Hematopoietic multipotent progenitor cell treated with erythropoietin and hydrocortisone succinate and interleukin-3 and kit ligand, for 6 days (in vitro differentiated cells): ENCODE measurements around the gene HERC2.
A peak's percentile ranks its signal among the peaks of the same experiment; 100 is the strongest.
"Not testable (repeated sequence)": the region's sequence is repeated elsewhere in the genome, so short reads cannot be mapped to it uniquely, and the experiment has no call there.

ENCODE experiments used
- DNase-seq: peaks from one replicate; pipeline ENCODE4 v3.0.0-alpha.2; 2015

The HERC2 gene

DNA sequence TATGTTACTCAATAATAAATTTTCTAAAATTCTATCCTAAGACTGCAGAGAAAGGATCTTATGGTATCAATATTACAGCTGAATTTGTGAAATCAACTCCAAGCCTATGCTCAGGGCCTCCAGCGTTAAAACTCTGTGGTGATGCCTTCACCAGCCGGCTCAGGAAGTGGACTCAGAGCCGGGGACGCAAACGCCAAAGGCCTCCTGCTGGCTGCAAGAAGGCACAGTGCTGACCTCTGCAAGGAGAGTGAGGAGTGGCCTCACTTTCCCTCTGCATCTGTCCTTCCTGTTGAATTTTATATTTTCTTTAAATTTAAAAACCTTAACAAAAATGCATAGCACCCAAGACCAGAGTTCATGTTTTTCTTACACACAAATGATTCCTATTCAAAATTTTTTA, 48.5 kb downstream of the HERC2 start:
- DNase-seq, result no peak

GRCh38 chr15:28272587-28272986, 49.4 kb downstream of the HERC2 start:
- no peak for DNase-seq

GRCh38 chr15:28271697-28272260, 50.2 kb downstream of the HERC2 start:
- DNase-seq, result no peak

- no peak for DNase-seq
These were observed 52.9 kb downstream of the HERC2 start for GRCh38 chr15:28269097-28269496.

DNA sequence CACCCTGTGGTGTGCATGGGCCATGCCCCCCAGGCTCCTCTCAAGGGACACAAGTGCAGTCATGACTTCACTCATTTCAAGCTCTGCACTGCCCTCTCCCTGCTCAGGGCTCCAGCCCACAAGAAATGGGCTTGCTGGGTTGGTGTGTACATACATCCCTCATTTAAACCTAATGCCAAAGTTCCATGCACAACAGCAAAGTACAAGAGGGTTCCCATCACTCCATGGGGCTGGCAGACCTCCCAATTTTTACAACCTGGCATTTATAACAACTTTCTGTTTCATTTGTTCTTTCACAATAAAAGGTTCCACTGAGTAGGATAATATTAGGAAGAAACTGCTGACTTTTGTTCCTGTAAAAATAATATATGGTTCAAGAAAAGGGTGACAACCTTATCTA, 54.3 kb downstream of the HERC2 start:
- DNase-seq, result no peak

DNA sequence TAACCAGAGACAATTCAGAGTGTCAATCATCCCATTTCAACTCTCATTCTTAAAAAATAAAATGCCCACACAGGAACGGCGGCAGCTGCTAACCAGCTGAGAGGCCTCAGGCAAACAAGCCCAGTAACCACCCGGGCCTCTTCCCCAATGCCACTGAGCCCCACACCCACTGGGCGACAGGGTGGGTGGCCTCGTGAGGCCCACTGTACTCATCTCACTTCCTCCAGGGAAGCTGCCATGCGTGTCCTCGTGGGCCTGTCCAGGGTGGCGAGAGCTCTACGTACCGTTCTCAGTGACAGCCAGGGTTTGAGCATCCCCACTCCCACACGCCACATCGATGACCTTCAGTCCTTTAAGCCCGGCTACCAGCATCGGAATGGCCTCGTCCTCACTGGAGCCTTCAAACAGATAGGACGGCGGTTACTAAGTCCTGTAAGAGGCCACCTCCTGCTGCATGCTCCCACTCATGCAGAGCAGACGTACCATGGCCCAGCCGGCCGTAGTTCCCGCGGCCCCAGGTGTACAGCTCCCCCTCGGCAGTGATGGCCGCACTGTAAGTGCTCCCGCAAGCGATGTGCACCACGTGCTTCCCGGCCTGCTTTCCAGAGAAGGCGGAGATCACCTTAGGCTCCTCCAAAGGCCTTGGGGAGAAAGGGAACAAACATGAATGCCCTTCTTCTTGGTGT, 56.5 kb downstream of the HERC2 start:
- no peak for DNase-seq

- DNase-seq, result no peak
These were observed 57.8 kb downstream of the HERC2 start for GRCh38 chr15:28264166-28264565.

GRCh38 chr15:28262438-28262837, 59.5 kb downstream of the HERC2 start:
- no peak for DNase-seq

- no peak for DNase-seq
These were observed 61.3 kb downstream of the HERC2 start for GRCh38 chr15:28260722-28261121.

DNA sequence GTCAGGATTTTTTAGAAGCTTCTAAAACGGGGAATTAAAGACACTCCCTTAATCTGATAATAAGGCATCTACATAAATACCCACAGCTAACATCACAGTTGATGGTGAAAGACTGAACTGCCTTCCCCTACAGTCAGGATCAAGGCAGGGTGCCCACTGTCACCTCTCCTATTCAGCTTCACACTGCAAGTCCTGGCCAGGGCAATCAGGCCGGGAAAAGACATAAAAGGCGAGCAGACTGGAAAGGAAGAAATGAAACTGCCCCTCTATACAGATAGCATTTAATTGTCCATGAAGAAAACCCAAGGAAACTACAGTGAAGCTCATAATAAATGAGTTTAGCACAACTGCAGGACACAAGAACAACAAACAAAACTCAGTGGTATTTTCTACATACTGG, 61.7 kb downstream of the HERC2 start:
- DNase-seq, result no peak

- DNase-seq, result no peak
These were observed 66.0 kb downstream of the HERC2 start for GRCh38 chr15:28255965-28256364.

- DNase-seq, result no peak
These were observed 69.1 kb downstream of the HERC2 start for GRCh38 chr15:28252831-28253230.

DNA sequence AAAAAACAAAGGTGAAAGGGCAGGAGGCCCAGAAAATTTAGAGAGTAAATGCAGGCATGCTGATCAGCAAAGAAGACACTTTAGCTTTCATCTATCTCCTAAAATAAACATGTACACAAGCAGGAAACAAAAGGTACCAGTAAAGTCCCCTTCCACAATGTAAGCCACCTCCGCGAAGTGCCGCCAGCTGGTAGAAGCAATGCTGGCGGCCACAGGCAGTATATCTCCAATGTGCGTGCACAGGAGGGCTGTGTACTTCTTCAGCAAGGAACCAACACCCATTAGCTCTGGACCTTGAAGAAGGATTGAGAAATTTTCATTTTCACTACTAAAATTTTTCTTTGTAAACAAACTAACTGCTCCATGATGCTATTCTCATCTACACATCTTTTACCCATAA, 75.4 kb downstream of the HERC2 start:
- no peak for DNase-seq

DNA sequence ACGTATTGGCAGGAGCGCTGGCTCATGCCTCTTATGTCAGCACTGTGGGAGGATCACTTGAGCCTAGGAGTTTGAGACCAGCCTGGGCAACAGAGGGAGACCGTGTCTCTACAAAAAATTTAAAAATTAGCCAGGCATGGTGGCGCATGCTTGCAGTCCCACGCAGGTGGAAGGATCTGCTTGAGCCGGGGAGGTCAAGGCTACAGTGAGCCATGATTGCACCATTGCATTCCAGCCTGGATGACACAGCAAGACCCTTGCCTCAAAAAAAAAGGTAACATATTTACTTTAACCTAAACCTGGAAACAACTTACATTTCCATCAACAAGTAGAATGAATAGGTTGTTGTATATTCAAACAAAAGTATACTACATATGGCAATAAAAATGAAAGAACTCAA, 78.1 kb downstream of the HERC2 start:
- no peak for DNase-seq

DNA sequence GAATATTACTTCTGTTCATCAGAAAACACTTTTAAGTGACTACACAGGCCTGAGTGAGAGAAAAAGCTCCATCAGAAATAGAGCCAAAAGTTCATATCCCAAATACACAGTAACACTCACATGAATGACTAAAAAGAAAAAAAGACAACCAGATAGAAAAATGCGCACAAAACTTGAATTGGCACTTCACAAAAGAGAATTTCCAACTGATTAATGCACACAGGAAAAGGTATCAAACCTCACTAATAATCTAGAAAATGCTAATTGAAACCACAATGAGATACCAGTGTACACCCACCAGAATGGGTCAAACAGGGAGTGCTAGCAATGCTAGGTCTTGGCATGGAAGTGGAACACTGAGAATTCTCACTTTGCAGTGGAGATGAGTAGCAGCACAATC, 78.6 kb downstream of the HERC2 start:
- no peak for DNase-seq

DNA sequence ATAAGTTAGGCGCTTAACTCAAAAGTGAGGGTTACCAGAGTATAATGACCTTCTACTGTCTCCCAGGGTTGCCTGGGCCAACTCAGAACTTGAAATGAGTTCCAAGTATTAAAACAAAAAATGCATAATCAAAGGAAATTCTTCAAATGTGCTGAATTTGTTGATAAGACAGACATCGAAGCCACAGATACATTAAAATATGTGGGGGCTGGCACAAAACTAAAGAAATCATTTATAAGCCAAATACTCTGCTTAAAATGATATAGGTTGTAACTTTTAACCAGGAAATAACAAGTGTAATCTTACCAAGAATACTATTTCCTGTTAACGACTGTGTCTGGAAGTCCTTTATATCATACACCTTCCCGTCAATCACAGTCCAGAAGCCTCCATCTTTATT, 83.7 kb downstream of the HERC2 start:
- DNase-seq, result not testable (repeated sequence)

DNA sequence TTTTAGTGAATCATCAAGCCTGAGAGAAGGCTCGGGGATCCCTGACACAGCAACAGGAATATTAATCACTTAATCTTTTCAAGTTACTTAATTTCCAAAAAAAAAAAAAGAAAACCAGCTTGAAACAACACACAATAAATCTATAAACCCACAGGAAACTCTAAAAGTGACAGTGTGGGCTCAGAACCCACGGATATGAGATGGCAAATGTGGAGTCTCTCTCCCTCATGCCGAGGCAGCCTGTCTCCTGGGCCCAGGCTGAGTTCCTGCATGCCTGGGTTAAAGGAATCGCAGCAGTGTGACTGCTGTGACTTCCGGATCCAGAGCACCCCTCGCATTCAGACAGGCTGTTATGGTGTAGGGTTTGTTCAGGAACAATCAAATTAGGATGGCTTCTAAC, 90.2 kb downstream of the HERC2 start:
- not testable (repeated sequence) for DNase-seq

- not testable (repeated sequence) for DNase-seq
These were observed 90.6 kb downstream of the HERC2 start for GRCh38 chr15:28231336-28231735.

DNA sequence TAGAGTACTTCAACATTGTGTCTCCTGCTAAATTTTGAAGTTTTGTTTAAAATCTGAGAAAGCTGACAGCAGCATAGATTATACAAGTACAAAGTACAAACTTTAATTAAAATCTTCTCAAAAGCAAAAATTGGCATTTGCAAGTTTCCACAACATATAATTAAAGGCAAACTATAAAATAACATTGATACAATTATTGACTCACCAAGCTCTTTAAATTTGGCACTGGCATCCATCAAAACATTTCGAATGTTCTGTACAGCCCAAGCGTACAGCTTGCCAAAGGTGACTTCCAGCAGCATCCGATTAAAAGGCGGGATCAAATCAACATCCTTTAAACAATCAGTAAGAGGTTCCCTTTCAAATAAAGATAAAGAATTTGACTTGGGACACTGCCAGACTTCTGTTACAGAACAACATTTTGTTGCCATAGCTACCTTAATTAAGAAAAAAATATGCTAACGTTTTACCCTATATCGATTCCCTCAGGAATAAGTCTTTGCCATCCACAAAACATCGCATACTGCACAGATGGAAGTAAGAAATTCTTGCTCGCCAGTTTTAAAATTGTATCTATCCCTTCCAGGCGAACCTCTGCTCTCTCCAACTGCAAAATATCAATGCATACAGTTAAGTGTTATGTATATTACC, 92.9 kb downstream of the HERC2 start:
- DNase-seq, result not testable (repeated sequence)

DNA sequence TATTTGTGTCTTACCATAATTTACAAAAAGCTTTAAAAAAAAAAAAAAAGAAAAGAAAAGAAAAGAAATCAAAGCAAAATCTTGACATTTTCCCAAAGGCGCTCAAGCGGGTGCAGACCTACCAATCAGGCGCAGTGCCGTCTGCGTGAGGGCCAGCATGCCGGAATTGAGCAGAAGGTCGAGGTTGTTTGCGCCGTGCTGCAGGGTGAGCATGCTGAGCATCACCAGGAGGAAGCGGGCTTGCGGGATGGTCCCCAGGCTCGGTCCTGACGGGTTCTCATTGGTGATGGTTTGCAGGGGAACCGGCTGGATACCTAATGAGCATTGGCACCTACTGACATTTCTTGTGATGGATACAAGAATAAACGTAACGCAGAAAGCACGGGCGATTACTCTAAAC, 93.9 kb downstream of the HERC2 start:
- DNase-seq, result no peak

DNA sequence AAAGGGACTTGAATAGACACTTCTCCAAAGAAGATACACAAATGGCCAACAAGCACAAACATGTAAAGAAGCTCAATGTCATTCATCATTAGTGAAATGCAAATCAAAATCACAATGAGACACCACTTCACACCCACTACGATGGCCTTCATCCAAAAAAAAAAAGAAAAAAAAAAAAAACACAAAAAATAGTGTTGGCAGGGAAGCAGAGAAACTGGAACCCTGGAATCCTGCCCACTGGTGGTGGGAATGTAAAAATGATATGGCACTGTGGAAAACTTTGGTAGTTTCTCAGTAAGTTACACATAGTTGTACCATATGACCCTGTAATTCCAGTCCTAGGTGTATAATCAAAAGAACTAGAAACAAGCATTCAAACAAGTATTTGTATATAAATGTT, 94.7 kb downstream of the HERC2 start:
- peak; percentile 5 for DNase-seq

DNA sequence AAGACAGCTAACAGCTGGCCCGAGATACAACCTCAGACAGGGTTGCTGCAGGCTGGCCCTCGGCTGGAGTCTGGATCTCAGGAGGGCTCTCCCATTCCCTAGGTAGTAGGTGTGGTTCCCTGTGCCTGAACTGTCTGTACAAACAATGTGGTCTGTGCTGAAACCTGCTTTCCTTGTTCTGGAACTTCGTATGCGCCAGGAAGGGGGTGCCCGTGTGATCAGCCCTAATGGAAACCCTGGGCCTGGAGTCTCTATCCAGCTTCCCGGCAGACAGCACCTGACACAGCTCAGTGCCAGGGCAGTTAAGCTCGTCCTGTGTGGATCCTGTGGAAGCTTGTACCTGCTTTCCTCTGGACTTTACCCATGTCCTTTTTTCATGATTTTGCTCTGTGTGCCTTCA, 99.4 kb downstream of the HERC2 start:
- not testable (repeated sequence) for DNase-seq

DNA sequence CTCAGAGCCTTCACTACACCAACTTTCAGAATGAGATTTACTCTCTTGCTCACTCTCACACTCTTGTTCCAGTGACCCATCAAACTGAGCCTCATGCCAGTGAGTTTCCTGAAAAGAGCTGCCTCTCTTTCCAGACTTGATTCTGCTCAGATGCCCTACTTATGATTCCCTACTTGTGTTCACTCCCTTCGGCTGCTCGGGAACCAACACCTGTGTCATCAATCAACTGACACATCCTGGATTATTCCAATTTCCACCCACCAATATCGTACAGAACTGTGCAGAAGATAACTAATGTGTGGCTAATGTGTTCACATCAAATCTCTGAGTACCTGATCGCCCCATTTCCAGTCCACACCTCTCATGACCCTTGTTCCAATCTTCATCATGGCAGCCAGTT, 100.3 kb downstream of the HERC2 start:
- not testable (repeated sequence) for DNase-seq

GRCh38 chr15:28219116-28219515, 102.9 kb downstream of the HERC2 start:
- DNase-seq, result no peak
